ENCODE results near the gene KIRREL3. TPM values are rescaled to one million over a fixed set of nuclear protein-coding genes. Genes with fewer than 3 reads are reported as not detected.

The KIRREL3 gene
- total and polyA plus RNA-seq, 2 of the 4 experiments (the other 2 are of a cell fraction), result 10.9 to 15.9 TPM

- Histone ChIP-seq H2AK9ac (replicated peaks; ENCODE audit: low read depth, low read length, poor library complexity) (no peak overlapping the region), H2AK5ac (ENCODE audit: low read depth, low read length) (no peak overlapping the region), H4K8ac (ENCODE audit: low read depth in 2 of 2, low read length in 2 of 2) (no peak overlapping the region), H3K36me3 (ENCODE audit: control insufficient read depth, insufficient read depth, low read length) (no peaks in the 10 kb centered on the region), H2BK15ac (ENCODE audit: low read depth, low read length) (no peak overlapping the region), H4K20me1 (ENCODE audit: insufficient read depth, low read length) (no peaks in the 10 kb centered on the region; the same call in 1 of the 2 replicates), H3K4me1 (ENCODE audit: control insufficient read depth, insufficient read depth, low read length) (no peaks in the 10 kb centered on the region), H3K18ac (ENCODE audit: low read depth, low read length) (no peak overlapping the region), H3K4me2 (ENCODE audit: low read depth, low read length) (no peak overlapping the region), H3K56ac (ENCODE audit: extremely low read depth, insufficient read depth, low read length) (no peak overlapping the region), H4K5ac (ENCODE audit: low read depth, low read length) (no peak overlapping the region), H3K9ac (ENCODE audit: low read depth, low read length) (no peak overlapping the region), H3K4me3 (ENCODE audit: insufficient read depth, low read depth, low read length) (no peak overlapping the region), H3K9me1 (ENCODE audit: insufficient read depth, low read length) (no peaks in the 10 kb centered on the region), H3K23ac (ENCODE audit: low read depth, low read length) (no peak overlapping the region), H3K27me3 (ENCODE audit: control insufficient read depth, insufficient read depth, low read length) (no peaks in the 10 kb centered on the region; the same call in 1 of the 2 replicates), H3K4ac (ENCODE audit: low read depth, low read length) (no peak overlapping the region), H2AFZ (replicated peaks; ENCODE audit: low read length, poor library complexity) (no peak overlapping the region), H2BK5ac (ENCODE audit: low read depth, low read length, poor library complexity, severe bottlenecking) (no peak overlapping the region), H3K27ac (ENCODE audit: insufficient read depth, low read length) (no peak overlapping the region), H4K91ac (ENCODE audit: insufficient read depth, low read depth, low read length) (no peak overlapping the region), H2BK120ac (ENCODE audit: low read depth, low read length) (no peak overlapping the region), H3K79me1 (ENCODE audit: low read depth in 1 of 2, low read length in 2 of 2) (no peaks in the 10 kb centered on the region), H3K14ac (replicated peaks; ENCODE audit: low read depth, low read length) (no peak overlapping the region), H2BK20ac (ENCODE audit: low read depth, low read length) (no peak overlapping the region), H3K9me3 (ENCODE audit: control insufficient read depth, insufficient read depth, low read length) (peaks cover 5% of the 10 kb centered on the region)
- WGBS, 2 experiments (ENCODE audit: extremely low coverage in 2 of 2, insufficient read length in 1 of 2), result no CpG with 5 or more reads among the region's 7 CpGs
- DNase-seq (no peak), ATAC-seq (ENCODE audit: low read depth) (no peak)
- BruUV-seq (replicated peaks), result no TSS peak
- CTCF ChIA-PET, result interaction anchor here (2.2 kb wide), 1 partner anchor 13 kb away, joined by 5 read pairs; no protein-coding TSS in a partner anchor
- no peak for TF ChIP-seq ELK1 (IDR thresholded peaks at IDR 0.05; ENCODE audit: borderline replicate concordance, low read depth, low read length)
- no peak for TF ChIP-seq USF2 (IDR thresholded peaks at IDR 0.05; ENCODE audit: low read depth, low read length)
- no peak for TF ChIP-seq MAFK (IDR thresholded peaks at IDR 0.05; ENCODE audit: low read depth, low read length)
- no peak for TF ChIP-seq SMC3 (IDR thresholded peaks at IDR 0.05; ENCODE audit: low read depth, low read length)
- TF ChIP-seq MXI1 (IDR thresholded peaks at IDR 0.05; ENCODE audit: borderline replicate concordance, low read depth, low read length), result no peak
- TF ChIP-seq RFX5 (IDR thresholded peaks at IDR 0.05; ENCODE audit: low read depth, low read length), result no peak
- no peak for TF ChIP-seq MAZ (IDR thresholded peaks at IDR 0.05; ENCODE audit: borderline replicate concordance, low read depth, low read length)
- TF ChIP-seq RCOR1 (IDR thresholded peaks at IDR 0.05; ENCODE audit: insufficient replicate concordance, low read length), result no peak
- TF ChIP-seq CHD1 (IDR thresholded peaks at IDR 0.05; ENCODE audit: low read depth, low read length), result no peak
- no peak for TF ChIP-seq CTCF (conservative IDR thresholded peaks at IDR 0.05; ENCODE audit: low read depth, low read length)
- TF ChIP-seq RAD21 (IDR thresholded peaks at IDR 0.05; ENCODE audit: low read length), result no peak
- no peak for TF ChIP-seq POLR2A (IDR thresholded peaks at IDR 0.05; ENCODE audit: low read depth, low read length)
- TF ChIP-seq CEBPB (IDR thresholded peaks at IDR 0.05; ENCODE audit: low read depth, low read length), result no peak
- no peak for TF ChIP-seq NFE2L2 (IDR thresholded peaks at IDR 0.05; ENCODE audit: low read depth, low read length)
- no peak for TF ChIP-seq FOS (IDR thresholded peaks at IDR 0.05; ENCODE audit: low read depth, low read length)
- TF ChIP-seq BHLHE40 (IDR thresholded peaks at IDR 0.05; ENCODE audit: low read depth, low read length), result no peak
- intact Hi-C loops (cut with micrococcal nuclease) (no loop called here), dilution Hi-C loops (cut with HindIII; ENCODE audit: low sequenced_read_pairs, unreplicated experiment) (no loop called here), in situ Hi-C loops (cut with MboI; ENCODE audit: low sequenced_read_pairs) (no loop called here)
- POLR2A ChIA-PET (ENCODE audit: unreplicated experiment), result no interaction called here
Measured at GRCh38 chr11:126468102-126468521, 532.5 kb downstream of the KIRREL3 start.

All from IMR-90 (cell line).